ENCODE measurements around the gene ARAP1.

Gene ARAP1

GRCh38 chr11:72752088-72752914 lies at the start of gene ARAP1:
Gene ARAP1 (minus strand): TSS chr11:72752408. CDS start chr11:72727128, 25,280 bp downstream.
- CTCF ChIA-PET: interaction anchor here (0.7 to 1.4 kb wide), 4 partner anchors 10 to 42 kb away, joined by 3 to 4 read pairs (median 4); partner anchors contain the start of gene STARD10
- no peak for TF ChIP-seq CTCF (IDR thresholded peaks at IDR 0.05; ENCODE audit: control extremely low read depth, extremely low read depth, low read depth, missing control alignments)
- peak; percentile 93 for DNase-seq (ENCODE audit: extremely low spot score)
- POLR2A ChIA-PET: no interaction called here

- DNase-seq (ENCODE audit: extremely low spot score): no peak
- CTCF ChIA-PET: no interaction called here
- POLR2A ChIA-PET: no interaction called here
- no peak for TF ChIP-seq CTCF (IDR thresholded peaks at IDR 0.05; ENCODE audit: control extremely low read depth, extremely low read depth, low read depth, missing control alignments)
Measured at GRCh38 chr11:72799441-72799840, 47.2 kb upstream of the ARAP1 start.

- no peak for DNase-seq (ENCODE audit: extremely low spot score)
- CTCF ChIA-PET: interaction anchor here (1.1 to 1.8 kb wide), 3 partner anchors 10 to 67 kb away, joined by 4 to 13 read pairs (median 4); no protein-coding TSS in a partner anchor
- no peak for TF ChIP-seq CTCF (IDR thresholded peaks at IDR 0.05; ENCODE audit: control extremely low read depth, extremely low read depth, low read depth, missing control alignments)
- POLR2A ChIA-PET: interaction anchor here (0.9 kb wide), 1 partner anchor 15 kb away, joined by 3 read pairs; no protein-coding TSS in a partner anchor
Measured at GRCh38 chr11:72798361-72798760, 46.2 kb upstream of the ARAP1 start.

- CTCF ChIA-PET: interaction anchor here (0.6 to 4.9 kb wide), 48 partner anchors 9 to 541 kb away, joined by 3 to 88 read pairs (median 4); partner anchors contain the start of gene ARAP1
- POLR2A ChIA-PET: interaction anchor here (0.5 to 1.5 kb wide), 3 partner anchors 20 to 67 kb away, joined by 3 to 11 read pairs (median 6); no protein-coding TSS in a partner anchor
- peak; percentile 84 for TF ChIP-seq CTCF (IDR thresholded peaks at IDR 0.05; ENCODE audit: control extremely low read depth, extremely low read depth, low read depth, missing control alignments)
- peak; percentile 98 for DNase-seq (ENCODE audit: extremely low spot score)
Measured at GRCh38 chr11:72793425-72794367, 41.5 kb upstream of the ARAP1 start, which contains the start of gene STARD10. Gene STARD10 (minus strand): TSS chr11:72794047. CDS start chr11:72781181, 12,866 bp downstream.

GRCh38 chr11:72793076-72793424 lies 40.8 kb upstream of the ARAP1 start:
- CTCF ChIA-PET: interaction anchor here (0.6 to 4.9 kb wide), 30 partner anchors 12 to 542 kb away, joined by 3 to 88 read pairs (median 4); no protein-coding TSS in a partner anchor
- TF ChIP-seq CTCF (IDR thresholded peaks at IDR 0.05; ENCODE audit: control extremely low read depth, extremely low read depth, low read depth, missing control alignments): no peak
- no peak for DNase-seq (ENCODE audit: extremely low spot score)
- POLR2A ChIA-PET: interaction anchor here (0.5 to 1.1 kb wide), 5 partner anchors 36 to 360 kb away, joined by 3 to 11 read pairs (median 4); no protein-coding TSS in a partner anchor

Measured in GM10248 (cell line).